Retinal pigment epithelial cell (primary cell): Measurements from ENCODE around the gene ADAMTS12.

Experiments used
- DNase-seq: peaks from one replicate; pipeline ENCODE4 v3.0.0-alpha.2; 2010; ENCODE audit warnings: low read depth
- H3K4me3 ChIP-seq: 2 replicates; pipeline ENCODE4 v1.5.1; 2011; ENCODE audit warnings: mild to moderate bottlenecking, low read length, control low read depth, moderate library complexity
- TF ChIP-seq, protein P1 (sequence below): conservative IDR thresholded peaks from 2 replicates; pipeline ENCODE4 v1.5.1; 2011; ENCODE audit warnings: low read depth, low read length, control low read depth, inconsistent platforms

ADAMTS12 gene, protein sequence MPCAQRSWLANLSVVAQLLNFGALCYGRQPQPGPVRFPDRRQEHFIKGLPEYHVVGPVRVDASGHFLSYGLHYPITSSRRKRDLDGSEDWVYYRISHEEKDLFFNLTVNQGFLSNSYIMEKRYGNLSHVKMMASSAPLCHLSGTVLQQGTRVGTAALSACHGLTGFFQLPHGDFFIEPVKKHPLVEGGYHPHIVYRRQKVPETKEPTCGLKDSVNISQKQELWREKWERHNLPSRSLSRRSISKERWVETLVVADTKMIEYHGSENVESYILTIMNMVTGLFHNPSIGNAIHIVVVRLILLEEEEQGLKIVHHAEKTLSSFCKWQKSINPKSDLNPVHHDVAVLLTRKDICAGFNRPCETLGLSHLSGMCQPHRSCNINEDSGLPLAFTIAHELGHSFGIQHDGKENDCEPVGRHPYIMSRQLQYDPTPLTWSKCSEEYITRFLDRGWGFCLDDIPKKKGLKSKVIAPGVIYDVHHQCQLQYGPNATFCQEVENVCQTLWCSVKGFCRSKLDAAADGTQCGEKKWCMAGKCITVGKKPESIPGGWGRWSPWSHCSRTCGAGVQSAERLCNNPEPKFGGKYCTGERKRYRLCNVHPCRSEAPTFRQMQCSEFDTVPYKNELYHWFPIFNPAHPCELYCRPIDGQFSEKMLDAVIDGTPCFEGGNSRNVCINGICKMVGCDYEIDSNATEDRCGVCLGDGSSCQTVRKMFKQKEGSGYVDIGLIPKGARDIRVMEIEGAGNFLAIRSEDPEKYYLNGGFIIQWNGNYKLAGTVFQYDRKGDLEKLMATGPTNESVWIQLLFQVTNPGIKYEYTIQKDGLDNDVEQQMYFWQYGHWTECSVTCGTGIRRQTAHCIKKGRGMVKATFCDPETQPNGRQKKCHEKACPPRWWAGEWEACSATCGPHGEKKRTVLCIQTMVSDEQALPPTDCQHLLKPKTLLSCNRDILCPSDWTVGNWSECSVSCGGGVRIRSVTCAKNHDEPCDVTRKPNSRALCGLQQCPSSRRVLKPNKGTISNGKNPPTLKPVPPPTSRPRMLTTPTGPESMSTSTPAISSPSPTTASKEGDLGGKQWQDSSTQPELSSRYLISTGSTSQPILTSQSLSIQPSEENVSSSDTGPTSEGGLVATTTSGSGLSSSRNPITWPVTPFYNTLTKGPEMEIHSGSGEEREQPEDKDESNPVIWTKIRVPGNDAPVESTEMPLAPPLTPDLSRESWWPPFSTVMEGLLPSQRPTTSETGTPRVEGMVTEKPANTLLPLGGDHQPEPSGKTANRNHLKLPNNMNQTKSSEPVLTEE (N-terminal part only)

DNA sequence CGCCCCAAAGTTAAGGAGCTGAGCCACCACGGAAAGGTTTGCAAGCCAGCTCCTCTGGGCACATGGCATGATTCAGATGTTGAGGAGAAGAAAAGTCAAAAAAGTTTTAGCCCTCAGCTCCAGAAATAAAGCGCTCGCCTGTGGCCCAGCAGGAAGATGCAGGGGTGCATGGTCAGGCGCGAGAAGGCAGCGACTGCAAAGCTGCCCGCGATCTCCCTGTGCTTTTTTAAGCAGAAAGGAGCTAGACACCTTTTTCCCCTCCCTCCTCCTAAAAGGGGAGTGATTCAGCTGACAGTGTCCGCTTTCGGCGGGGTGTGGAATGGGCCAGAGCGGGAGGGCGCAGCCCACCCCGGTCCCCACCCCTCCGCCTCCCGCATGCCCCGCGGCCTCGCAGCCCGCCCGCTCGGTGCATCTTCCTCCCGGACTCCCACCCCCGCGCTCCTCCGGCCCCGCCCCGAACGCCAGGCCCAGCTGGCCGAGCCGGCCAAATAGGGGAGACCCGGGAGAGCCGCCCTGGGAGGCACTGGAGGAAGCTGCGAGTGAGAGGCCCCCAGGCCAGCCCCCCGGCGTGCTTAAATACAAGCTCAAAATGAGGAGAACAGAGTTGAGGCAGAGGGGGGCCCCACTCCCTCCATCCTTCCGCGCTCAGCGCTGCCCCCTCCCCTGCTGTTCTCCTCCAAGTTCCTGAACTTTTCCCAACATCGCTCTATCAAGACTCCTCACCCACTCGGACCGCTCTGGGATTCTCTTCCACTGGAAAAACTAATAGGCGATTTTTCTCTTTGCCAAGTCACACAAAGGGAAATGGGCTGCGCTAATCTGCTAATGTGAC is at the start of gene ADAMTS12:
TSS of gene ADAMTS12 (minus strand) at position 203 of the 832 bp plus-strand sequence. CDS start at position 69, 134 bp downstream.
- peak; percentile 55 for DNase-seq

DNA sequence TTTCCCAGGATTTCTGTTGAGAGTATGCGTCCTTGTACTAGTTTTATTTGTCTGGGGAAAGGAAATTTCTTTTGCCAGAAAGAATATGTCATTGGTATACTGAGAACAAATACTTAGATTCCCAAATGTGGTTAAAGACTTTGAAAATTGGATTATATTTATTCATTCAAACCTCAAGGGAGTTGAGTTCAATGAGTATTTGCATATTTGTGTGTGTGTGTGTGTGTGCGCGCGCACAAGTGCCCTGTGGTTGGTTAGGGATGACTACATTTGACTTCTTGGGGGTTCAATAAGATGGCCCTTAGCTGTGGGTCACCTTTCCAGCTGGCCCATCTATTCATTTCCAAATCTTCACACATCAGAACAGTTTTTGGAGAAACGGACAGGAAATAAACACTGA is 49.3 kb upstream of the ADAMTS12 start:
- TF ChIP-seq, protein P1, sequence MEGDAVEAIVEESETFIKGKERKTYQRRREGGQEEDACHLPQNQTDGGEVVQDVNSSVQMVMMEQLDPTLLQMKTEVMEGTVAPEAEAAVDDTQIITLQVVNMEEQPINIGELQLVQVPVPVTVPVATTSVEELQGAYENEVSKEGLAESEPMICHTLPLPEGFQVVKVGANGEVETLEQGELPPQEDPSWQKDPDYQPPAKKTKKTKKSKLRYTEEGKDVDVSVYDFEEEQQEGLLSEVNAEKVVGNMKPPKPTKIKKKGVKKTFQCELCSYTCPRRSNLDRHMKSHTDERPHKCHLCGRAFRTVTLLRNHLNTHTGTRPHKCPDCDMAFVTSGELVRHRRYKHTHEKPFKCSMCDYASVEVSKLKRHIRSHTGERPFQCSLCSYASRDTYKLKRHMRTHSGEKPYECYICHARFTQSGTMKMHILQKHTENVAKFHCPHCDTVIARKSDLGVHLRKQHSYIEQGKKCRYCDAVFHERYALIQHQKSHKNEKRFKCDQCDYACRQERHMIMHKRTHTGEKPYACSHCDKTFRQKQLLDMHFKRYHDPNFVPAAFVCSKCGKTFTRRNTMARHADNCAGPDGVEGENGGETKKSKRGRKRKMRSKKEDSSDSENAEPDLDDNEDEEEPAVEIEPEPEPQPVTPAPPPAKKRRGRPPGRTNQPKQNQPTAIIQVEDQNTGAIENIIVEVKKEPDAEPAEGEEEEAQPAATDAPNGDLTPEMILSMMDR, result no peak
- H3K4me3 ChIP-seq, result no peak overlapping the region
- no peak for DNase-seq

More for the DNA sequence above, at the start of gene ADAMTS12:
- H3K4me3 ChIP-seq, result peak within 1 kb of the TSS; percentile 57
- TF ChIP-seq, protein P1, result no peak

DNA sequence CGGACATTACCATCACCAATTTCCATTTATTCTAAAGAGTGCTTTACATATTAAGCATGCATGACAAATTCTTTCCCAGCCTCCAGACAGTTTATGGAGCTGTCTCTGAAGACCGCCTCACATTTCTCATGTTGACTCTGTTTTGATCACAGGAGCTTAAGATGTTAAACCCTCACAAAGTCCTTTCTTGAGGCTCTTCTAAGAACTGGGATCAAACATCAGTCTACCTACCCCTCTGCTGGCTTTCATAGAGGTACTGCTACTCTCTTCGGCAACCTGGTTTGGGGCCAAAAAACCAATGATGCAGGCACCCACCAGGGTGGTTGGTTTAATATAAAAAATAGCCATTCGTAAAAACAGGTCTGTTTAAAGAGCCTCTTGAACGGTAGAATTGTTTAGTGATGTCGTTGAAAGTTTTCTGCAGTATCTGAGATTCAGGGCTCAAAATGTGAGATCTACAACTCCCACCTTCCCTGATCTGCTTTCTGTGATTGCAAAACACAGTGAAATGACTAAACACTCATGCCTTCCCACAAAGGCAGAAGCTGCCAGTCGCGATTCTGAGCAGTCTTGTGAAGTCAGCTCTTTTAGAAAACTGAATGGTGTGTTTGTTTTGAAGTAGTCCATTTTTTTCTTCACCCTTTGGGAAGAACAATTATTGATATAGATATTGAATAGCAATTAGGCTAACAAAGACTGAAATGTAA is 47.9 kb upstream of the ADAMTS12 start:
- TF ChIP-seq, protein P1, result no peak
- DNase-seq, result no peak
- H3K4me3 ChIP-seq, result no peak overlapping the region

DNA sequence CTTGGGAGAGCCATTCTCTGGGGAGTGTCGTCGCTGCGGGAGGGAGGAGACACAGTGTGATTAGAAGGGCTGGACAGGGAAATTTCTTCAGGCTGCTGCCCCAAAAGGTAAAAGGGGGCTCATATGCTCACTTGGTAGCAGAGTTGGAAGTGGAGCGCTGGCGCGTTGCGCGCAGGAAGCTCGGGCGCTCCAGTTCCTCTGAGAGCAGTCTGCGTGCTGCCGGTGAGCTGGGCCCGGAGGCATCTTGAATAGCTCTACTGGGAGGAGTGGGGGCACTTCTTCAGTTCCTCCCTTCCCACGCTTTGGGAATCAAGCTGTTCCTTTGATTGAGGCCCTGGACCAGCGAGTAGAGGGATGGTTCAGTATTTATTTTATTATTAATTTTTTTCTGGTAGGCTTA is 47.1 kb upstream of the ADAMTS12 start:
- TF ChIP-seq, protein P1, result no peak
- H3K4me3 ChIP-seq, result peak overlapping the region; percentile 14
- DNase-seq, result no peak

DNA sequence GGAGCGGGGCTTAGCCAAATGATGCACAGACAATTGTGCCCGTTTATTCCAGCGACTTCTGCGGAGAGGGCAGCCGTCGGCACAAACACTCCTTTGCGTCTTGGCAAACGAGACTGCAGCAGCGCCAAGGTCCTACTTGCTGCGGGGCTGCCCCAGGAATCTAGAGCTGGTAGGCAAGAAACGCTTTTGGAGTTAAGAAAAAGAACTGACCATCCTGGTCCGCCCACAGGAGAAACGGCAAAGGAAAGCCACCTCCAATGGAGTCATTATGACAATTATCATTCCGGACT is 46.7 kb upstream of the ADAMTS12 start:
- TF ChIP-seq, protein P1, result no peak
- no peak for DNase-seq
- H3K4me3 ChIP-seq, result no peak overlapping the region
